Activated CD4-positive, alpha-beta T cell treated with anti-CD3 and anti-CD28 coated beads for 1 hour (primary cell): ENCODE results near the gene PPP1R14D.
A peak's percentile ranks its signal among the peaks of the same experiment; 100 is the strongest.

Source experiments
- DNase-seq: peaks from one replicate; pipeline ENCODE4 v3.0.0-alpha.2; 2020

The PPP1R14D gene

DNA sequence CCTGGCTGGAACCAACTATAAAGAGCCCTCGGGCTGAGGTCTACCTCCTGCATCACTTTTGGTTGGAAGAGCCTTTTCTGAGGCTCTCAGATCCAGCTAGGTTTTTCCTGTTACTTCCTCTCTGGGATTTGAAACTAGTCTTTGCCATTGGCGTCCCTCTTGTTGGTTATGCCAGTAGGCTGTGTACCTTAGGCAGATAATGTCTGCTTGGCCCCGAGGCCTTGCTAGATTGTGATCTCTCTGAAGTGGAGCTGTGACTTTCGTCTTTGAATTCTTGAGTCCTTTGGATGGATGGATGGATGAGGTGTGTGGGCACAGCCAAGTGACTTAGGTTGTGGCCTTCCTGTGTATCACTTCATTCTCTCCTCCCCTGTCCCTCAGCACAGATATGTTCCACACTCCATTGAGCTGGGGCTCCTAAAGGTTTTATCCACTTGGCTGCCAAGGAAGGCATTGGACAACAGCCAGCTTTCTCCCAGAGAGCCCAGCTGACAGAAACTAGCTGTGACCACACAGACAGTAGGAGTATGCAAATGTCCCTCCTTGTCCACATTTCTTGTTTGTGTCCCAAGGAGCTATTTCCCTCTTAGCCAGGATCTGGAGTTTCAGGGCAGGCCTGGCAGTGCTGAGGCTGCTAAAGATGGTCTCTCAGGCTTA lies 13.3 kb downstream of the PPP1R14D start:
- no peak for DNase-seq

DNA sequence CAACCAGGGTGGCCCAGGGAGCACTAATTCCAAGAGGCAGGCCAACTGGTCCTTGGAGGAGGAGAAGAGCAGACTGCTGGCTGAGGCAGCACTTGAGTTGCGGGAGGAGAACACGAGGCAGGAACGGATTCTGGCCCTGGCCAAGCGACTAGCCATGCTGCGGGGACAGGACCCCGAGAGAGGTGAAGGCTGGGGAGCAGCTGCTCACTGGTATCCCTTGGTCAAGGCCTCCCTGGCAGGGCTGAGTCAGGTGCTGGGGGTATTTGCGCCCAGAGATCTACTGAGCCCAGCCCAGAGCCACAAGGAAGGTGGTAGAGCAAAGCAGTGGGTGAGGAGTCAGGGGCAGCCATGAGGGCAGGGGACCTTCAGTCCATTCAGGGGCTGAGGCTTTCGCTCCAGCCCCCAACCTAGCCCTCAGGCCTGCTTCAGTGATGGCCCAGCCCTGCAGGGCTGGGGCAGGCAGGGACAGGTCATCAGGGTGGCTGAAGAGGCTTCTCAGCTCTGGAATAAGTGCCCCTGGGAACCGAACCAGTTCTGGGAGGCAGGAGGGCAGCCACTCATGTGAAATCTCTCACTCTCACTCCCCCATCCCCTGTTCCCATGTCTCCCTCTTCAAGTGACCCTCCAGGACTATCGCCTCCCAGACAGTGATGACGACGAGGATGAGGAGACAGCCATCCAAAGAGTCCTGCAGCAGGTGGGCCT lies 15.6 kb downstream of the PPP1R14D start:
- DNase-seq = no peak

DNA sequence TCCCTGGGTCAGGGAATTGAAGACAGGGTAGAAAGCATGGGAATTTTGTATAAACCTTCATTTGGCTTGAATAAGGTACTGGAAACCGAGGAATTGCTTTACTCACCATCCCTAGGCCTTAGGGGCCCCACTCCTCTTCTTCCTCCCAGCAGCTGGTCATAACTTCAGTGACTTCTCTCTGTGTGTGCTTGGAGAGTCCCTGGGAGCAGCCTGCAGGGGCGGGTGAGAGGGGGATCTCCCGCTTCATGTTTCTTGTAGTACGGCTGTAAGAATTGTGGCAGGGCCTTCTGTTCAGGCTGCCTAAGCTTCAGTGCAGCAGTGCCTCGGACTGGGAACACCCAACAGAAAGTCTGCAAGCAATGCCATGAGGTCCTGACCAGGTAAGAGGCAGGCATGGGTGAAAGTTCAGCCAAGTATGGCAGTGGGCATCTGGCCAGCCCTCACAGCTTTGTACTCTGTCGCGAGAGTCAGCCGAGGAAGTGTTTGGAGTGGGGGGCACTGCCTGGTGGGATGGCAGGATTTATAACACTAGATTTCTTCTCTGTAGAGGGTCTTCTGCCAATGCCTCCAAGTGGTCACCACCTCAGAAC lies 19.6 kb downstream of the PPP1R14D start:
- no peak for DNase-seq

DNA sequence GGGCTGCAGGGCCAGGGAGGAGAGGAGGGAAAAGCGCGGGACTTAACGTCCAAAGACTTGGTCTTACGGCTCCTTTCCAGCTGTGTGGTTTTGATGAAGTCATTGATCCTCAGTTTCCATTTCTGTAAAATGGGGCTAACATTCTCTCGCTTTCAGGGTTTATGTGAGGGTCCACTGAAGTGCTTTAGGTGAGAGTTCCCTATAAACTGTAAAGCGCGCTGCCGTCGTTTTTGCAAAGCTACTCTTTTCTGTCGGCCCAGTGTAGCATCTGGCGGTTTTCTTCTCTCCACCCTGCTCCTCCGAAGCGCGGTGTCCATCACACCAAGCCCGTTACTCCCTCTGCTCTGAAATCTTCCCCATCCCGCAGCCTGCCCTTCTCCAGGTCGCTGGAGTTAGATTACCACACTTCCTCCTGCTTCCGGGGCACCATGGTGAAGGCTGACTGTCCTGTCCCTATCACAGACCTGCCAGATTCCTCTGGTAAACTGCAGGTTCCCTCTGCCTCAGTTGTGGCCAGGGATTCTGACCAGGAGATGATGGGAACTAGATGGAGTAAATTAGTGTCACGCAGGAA lies 20.5 kb downstream of the PPP1R14D start:
- no peak for DNase-seq

DNA sequence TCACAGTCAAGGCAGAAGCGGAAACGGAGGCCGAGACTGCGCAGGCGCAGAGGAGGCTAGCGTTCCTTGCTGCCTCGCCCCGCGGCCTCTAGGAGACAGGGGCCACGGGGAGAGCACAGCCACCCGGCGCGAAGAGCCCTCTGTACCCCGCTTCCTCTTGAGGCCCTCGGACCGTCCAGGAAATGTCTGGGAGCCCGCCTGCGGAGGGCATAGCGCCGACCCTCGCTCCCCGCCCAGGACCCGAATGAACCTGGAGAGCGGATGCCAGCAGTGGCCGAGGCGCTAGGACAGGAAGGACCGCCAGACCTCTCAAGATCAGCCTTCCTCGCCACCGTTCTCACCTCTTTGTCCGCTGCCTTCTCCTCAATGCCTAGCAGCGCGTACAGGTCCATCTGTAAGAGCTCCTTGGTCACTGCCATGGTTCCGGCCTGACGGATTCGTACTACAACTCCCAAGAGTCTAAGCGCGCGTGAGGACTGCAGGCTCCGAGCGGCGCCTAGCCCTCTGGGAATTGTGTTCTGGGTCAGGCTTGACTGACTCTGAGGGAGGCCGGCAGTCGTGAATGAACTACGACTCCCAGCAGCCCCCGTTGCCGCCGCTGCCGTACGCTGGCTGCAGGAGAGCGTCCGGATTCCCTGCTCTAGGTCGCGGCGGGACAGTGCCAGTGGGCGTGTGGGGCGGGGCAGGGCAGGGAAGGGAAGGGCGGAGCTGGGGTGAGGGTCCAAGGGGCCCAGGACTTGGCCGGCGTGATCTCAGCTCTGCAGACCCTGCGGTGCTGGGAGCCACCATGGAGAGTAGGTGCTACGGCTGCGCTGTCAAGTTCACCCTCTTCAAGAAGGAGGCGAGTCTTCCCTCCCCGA lies 21.2 kb downstream of the PPP1R14D start, which contains the start of the genes DNAJC17 and ZFYVE19:
Gene DNAJC17, minus strand, starts transcription at position 446 of the 860 bp plus-strand sequence. Its CDS starts 27 bp downstream, at position 419.
Gene ZFYVE19, plus strand, starts transcription at position 62 of the 860 bp plus-strand sequence. Its CDS starts 501 bp downstream, at position 563.
- peak; percentile 91 for DNase-seq

DNA sequence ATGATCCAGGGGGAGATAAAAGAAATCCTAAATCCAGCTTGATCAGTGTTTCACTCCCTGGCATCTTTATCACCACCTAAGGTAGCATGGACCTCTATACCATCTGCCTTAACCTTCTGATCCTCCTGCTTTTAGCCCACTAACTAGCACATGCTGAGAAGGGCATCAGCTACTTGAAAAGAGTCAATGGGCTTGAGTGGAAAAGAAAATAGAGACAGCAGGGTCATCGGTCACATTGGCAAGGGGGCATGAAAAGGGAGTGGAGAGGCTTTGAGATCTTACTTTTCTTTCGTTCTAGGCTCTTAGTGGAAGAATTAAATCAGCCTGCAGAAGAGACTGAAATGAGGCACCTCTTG lies 21.9 kb downstream of the PPP1R14D start:
- no peak for DNase-seq

DNA sequence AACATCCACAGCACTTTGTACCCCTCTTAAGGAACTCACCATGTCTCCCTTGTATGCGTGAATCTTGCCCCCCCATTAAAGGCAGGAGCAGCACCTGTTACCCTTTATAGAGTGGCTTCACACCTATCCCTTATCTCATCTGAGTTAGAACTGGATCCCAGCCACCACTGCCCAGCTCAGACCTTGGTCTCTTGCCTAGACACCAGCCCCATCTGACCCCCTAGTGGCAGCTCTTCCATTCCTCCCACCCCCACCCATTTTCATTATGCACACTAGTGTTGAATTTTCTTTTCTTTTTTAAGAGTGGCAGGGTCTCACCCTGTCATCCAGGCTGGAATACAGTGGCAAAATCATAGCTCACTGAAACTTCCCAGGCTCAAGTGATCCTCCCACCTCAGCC lies 24.8 kb downstream of the PPP1R14D start:
- no peak for DNase-seq

DNA sequence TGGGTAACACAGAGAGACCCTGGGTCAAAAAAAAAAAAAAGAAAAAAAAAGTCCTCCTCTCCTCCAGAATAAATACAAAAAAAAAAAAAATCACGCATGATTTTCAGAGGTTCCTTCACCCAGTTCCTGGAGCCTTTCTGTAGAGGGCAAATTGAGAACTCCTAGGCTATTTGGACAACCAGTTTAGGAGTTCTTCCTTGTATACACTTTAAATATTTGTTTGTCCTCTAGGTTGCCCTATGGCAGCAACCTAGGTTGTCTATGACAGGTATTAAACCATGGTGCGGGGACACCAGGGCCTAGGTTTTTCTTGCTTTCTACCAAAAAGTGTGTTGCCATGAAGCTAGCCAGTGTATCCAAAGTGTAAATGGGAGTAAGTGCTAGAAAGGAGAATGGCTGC lies 25.4 kb downstream of the PPP1R14D start:
- no peak for DNase-seq

DNA sequence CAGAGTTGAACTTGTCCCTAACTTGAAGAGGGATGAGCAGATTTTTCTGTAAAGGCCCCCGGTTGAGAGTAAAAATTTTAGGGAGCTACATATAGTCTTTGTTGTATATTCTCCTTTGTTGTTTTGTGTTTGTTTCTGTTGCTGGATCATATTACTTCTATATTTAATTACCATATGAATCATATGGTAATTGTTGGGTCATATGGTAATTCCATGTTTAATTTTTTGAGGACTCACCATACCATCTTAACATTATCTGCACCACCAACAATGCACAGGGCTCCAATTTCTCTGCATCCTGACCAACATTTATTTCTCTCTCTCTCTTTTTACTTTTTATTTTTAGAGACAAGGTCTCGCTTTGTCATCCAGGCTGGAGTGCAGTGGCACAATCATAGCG lies 29.0 kb downstream of the PPP1R14D start:
- DNase-seq = no peak

DNA sequence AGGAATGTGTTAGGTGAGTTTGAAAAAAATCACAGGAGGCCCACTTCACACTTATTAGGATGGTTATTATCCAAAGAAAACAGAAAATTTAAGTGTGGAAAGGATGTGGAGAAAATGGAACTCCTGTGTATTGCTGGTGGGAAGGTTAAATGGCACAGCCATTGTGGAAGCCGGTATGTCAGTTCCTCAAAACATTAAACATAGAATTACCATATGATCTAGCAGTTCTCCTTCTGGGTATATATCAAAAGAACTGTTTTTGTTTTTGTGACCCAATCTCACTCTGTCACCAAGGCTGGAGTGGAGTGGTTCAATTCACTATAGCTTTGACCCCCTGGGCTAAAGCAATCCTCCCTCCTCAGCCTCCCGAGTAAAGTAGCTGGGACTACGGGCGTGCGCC lies 32.0 kb downstream of the PPP1R14D start:
- no peak for DNase-seq

DNA sequence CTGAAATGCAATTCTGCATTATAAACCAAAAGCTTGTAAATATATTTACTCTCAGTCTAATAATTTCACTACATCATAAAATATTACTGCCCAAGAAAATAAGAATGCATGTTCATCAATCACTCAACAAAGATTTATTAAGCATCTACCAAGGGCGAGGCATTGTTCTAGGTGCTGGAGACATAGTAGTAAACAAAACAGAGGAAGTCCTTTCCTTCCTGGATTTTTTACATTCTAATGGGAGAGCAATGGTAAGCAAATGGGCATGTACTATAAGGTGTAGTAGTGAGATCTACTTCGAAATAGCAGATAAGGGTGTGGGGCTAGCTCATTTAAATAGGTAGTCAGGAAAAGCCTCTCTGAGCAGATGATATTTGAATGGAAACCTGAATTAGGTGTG lies 32.5 kb downstream of the PPP1R14D start:
- no peak for DNase-seq

DNA sequence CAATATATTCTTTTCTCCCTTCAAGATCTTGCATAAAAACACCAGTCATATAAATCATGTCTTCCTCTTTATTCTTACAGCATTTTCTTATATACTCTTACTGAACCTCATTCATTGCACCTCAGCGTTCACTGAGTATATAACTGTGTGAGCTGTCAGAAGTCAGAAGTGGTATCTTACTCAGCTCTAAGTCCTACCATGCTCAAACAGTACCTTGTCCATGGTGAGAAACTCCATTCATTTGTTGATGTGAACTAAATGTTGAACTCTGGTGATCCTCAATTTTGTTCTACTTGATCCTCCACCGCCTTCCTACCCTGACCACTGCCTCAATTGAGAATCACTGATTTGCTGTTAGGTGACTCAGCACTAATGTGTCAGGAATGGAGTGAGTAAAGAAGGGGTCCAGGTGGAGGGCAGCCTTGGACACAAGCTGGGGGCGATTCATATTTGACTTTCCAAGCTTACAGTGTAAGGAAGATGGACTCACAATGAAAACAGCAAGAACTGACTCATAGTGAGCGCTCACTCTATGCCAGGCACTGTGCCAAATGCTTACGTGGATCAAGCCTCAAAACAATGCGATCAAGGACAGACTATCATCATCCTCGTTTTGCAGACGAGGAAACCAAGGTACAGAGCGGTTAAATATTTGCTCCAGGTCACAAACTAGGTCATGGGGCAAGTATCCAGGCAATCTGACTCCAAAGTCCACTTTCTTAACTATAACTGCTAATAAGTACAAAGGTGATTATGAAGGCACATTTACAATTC lies 35.1 kb downstream of the PPP1R14D start:
- no peak for DNase-seq

DNA sequence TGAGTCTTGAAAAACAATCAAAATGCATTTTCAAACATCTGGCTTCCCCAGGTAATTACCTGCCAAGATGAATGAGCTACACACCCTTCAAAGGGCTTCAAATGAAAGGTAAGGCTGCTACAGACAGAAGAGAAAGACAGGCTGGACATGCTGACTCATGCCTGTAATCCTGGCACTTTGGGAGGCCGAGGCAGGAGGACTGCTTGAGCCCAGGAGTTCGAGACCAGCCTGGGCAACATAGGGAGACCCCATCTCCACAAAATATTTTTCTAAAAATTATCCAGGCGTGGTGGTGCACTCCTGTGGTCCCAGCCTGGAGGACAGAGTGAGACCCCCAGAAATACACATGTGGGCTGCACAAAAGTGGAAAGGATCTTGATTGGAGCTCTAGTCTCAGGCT lies 36.1 kb downstream of the PPP1R14D start:
- no peak for DNase-seq

DNA sequence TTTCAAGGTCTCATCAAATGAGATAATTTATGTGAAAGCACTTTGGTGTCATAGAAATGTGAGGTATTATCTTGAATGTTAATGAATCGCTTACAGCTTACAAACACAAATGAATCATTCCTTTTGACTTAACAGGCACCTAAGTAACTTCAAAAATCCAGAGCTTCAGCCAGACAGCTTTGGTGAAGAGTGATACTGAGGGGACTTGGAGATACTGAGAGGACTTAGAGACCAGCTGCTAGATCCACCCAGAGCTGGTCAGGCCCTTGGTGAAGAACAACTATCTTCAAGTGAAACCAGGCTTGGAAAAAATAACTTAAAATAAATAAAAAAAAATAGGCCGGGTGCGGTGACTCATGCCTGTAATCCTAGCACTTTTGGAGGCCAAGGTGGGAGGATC lies 37.8 kb downstream of the PPP1R14D start:
- no peak for DNase-seq

DNA sequence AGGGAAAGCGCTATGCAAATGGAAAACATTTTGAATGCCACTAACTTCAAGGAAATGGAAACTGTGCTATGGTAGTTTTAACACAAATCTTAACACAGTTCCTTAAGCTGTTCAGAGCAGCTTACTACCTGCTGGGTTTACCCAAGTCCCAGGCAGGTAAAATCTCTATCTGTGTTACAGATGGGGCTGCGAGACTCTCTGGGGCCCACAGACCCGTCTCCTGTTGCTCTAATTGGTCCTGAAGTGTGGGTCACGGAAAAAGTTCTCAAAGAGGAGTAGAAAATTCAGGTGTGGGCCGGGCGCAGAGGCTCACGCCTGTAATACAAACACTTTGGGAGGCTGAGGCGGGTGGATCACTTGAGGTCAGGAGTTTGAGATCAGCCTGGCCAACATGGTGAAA lies 38.5 kb downstream of the PPP1R14D start:
- DNase-seq = no peak

DNA sequence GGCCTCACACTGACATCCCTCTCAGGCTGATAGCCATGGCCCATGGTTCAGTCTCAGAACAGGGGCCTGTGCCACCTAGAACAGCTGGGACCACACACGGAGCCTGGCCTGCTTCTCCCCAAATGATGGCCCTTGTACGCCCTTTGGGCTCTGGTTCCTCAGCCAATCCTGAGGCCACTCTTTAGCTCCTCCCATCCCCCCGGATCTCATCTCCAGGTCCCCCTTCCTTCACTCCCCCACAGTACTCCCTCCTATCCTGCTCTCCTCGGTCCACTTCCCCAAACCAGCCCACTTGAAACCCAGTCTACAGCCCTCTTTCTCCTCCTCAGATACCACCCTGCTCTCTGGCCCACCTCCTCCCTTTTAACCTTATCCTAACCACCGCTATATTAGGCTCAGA lies 39.4 kb downstream of the PPP1R14D start:
- no peak for DNase-seq

DNA sequence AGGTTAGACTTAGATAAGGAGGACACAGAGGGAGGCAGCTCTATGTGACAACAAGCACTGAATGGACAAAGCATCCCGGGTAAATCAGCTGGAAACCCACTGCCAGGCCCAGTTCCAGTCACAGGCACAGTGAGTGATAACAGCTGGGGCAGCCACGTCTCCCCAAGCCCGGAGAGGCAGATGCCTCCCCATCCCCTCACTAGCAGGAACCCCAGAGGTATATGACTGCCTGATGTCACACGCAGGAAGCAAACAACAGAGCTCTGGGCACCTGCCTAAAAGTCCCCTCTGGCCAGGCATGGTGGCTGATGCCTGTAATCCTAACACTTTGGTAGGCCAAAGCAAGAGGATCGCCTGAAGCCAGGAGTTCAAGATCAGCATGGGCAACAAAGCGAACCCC lies 40.5 kb downstream of the PPP1R14D start:
- no peak for DNase-seq

DNA sequence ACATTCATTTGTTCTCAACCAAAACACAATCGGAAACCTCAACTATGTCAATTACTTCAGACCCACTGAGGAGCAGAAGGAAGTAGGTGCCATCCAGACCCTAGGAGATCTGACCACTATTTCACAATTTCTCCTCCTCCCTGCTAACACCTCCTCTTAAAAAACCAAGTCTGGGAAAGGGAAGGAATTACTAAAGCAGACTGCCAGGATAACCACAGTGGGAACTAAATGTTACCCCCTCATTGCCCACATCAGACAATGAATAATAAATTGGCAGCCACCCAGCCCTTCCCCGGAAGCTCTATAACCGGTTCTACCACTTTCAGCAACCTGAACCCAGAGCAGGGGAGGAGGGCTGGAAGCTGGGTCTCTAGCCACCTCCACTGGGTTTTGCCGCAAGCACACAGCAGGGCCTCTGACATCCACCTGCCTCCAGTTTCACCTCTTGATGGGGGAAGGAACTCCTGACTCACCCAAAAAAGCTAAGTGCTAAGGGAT lies 41.1 kb downstream of the PPP1R14D start:
- DNase-seq = peak; percentile 30

DNA sequence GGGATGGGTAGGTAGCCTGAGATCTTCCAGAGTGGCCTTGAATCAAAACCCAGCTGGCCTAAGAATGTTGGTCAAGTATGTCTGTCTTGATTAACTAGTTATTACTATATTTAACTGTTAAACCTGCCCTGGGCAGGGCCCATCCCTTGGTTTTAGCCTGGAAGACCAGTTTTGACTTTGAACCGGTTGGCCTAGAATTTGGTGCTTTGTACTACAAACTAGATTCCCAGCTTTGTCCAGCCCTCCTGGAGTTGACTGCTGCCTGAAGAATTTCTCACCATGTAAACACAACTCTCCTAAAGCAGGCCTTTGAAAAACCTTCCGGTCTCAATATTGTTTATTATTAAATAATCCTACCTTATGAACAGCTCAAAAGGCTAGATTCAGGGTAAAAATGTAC lies 42.7 kb downstream of the PPP1R14D start:
- no peak for DNase-seq

DNA sequence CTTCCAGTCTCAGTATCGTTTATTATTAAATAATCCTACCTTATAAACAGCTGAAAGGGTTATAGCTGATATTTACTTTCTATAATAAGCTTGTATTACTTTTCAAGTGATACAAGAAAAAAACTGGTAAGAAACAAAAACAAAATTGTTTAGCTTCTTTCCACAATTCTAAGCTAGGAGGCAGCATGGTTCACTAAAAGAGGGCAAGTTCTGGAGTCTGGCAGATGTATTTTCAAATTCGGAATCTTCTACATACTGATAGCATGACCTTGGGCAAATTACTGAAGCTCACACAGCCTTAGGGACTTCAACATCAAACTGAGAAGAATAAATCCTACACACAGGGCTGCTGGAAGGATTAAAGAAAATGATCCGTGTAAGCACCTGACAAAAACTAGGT lies 43.3 kb downstream of the PPP1R14D start:
- no peak for DNase-seq

DNA sequence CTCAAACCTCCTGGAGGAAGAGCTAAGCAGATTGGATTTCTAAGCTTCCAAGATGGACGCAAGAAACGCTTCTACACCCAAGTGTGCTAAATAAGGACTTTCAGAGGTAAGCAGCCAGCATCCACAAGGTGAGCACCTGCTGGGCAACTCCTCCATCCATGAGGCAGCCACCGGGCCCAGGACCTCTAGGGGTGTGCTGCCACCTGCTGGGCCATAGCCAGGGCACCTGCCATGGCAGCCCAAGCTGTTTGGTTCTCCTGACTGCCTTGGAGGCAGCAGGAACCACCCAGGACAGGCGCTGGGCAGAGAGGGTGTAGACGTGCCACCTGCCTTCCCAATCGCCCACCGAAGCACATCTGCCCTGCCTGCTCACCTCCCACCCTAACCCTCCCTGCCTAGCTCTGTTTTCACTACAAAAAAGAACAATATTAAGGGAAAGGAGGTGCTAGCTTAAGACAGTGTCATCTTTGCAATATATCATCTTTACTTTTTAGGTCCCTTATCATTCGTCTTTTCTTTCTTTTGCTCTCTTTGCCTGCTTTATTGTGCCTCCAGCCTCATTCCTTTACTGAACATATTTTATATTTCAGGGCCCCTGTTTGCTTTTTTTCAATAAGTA lies 45.8 kb downstream of the PPP1R14D start:
- DNase-seq = peak; percentile 76
